Middle frontal gyrus (tissue), 1 donor: Measurements from ENCODE around the gene KCNIP1.

Experiments
- DNase-seq: peaks from one replicate; pipeline ENCODE4 v3.0.0-alpha.2; 2015; ENCODE audit warnings: low spot score; ENCODE audit errors: extremely low spot score

The KCNIP1 gene

GRCh38 chr5:170590566-170590965 lies 86.7 kb downstream of the KCNIP1 start:
- no peak for DNase-seq

GRCh38 chr5:170591054-170591453 lies 87.2 kb downstream of the KCNIP1 start:
- DNase-seq: no peak

DNA sequence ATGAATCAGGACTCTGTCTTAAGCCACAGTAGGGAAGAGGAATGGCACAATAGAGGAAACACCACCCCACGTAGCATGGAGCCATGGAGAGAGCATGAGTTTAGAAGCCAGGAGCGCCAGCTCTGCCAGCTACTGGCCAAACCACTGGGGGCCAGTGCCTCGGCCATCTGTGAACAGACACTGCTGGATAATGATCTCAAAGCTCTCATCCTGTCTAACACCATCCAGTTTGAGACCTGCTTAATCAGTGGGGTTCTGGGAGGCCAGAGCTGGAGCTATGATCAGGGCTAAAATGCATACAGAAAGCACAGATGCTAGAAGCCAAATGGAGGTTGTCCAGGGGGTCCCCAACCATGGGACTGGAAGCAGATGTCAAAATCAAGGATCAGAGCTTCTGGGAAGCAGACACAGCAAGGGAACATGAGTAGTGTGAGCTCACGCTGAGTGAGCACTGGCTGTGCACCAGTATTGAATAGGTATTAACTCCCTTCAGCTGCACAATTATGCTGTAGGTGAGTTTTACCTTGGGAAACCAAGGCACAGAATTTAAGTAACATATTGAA lies 92.7 kb downstream of the KCNIP1 start:
- no peak for DNase-seq

- no peak for DNase-seq
Observed at GRCh38 chr5:170597109-170597751, 93.4 kb downstream of the KCNIP1 start.

GRCh38 chr5:170597872-170598271 lies 94.1 kb downstream of the KCNIP1 start:
- no peak for DNase-seq

DNA sequence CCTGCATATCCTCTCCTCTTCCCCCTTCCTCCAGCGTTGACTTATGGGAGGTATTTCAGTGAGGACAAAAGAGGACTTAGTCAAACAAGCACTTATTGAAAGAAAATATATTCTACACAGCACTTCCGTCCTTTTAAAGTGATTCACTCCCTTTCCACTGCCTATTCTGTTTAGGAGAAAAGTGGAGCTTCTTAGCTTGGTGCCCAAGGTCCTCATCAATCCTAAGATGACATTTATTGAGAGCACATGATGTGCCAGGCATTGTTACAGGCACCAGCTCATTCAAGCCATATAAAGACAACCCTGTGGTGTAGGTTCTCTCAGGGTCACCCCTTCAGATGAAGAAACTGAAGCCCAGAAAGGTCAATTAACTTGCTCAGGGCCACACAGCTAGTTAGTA lies 95.9 kb downstream of the KCNIP1 start:
- DNase-seq: no peak

DNA sequence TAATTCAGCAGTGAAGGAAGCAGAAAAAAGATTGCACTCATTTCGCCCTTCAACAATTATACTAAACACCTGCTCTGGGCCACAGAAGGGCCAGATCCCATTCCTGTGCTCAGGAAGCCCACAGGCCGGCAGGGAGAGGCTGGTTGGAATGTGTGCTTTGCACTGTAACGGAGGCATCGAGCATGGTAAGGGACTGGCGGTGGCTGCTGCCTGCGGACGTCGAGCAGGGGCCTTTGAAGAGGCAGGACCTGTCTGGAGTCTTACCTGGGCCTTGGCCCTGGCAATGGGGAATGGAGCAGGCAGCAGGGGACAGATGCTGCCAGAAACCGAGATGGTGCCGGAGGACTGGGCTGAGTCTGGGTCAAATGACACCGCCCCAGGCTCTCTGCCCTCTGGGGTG lies 97.8 kb downstream of the KCNIP1 start:
- DNase-seq: no peak

- no peak for DNase-seq
Observed at GRCh38 chr5:170603109-170603508, 99.3 kb downstream of the KCNIP1 start.

DNA sequence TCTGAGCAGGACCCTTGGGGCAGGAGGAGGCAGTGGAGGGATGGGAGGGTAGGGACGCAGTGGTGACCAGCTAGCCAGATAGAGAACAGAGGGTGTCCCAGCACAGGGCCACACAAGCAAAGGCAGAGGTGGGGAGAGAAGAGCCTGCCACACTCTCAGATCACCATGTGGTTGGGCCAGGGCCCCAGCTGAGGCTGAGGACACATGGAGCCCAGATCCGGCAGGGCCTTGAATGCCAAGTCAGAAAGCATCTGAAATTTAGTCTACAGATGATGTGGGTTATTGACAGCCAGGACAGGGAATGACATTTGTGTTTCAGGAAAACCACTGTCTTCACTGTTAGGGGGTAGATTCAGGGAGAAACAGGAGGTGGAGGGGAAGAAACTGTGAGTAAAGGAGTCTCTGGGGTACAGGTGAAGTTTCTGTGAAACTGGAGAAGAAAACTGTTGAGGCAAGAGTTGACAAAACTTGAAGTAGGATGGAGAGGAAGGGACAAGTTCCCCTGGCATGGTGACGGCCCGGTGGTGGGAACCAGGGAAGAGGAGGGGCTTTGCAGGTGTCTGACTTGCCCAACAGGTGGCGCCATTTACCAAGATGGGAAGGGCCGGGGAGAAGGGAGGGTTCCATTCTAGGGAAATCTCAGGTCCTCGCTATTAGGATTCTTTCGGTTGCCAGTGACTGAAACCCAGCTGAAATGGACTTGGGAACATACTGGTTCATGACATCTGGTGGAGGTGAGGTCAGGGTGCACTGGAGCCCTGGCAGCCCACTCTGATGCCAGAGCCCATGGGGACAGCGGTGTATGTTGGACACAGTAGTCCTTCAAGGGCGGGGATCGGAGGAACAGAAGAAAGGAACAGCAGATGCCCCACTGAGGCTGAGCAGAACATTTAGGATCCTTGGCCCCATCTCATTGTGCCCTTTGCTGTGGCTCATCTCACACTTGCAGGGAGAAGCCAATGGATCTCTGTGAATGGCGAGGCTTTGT lies 100.1 kb downstream of the KCNIP1 start:
- DNase-seq: no peak

- no peak for DNase-seq
Observed at GRCh38 chr5:170606941-170607340, 103.1 kb downstream of the KCNIP1 start.

GRCh38 chr5:170611449-170612090 lies 107.8 kb downstream of the KCNIP1 start:
- no peak for DNase-seq

- DNase-seq: no peak
Observed at GRCh38 chr5:170612256-170612678, 108.4 kb downstream of the KCNIP1 start.

GRCh38 chr5:170614065-170614490 lies 110.3 kb downstream of the KCNIP1 start:
- DNase-seq: no peak

- DNase-seq: no peak
Observed at GRCh38 chr5:170614720-170615119, 110.9 kb downstream of the KCNIP1 start.

DNA sequence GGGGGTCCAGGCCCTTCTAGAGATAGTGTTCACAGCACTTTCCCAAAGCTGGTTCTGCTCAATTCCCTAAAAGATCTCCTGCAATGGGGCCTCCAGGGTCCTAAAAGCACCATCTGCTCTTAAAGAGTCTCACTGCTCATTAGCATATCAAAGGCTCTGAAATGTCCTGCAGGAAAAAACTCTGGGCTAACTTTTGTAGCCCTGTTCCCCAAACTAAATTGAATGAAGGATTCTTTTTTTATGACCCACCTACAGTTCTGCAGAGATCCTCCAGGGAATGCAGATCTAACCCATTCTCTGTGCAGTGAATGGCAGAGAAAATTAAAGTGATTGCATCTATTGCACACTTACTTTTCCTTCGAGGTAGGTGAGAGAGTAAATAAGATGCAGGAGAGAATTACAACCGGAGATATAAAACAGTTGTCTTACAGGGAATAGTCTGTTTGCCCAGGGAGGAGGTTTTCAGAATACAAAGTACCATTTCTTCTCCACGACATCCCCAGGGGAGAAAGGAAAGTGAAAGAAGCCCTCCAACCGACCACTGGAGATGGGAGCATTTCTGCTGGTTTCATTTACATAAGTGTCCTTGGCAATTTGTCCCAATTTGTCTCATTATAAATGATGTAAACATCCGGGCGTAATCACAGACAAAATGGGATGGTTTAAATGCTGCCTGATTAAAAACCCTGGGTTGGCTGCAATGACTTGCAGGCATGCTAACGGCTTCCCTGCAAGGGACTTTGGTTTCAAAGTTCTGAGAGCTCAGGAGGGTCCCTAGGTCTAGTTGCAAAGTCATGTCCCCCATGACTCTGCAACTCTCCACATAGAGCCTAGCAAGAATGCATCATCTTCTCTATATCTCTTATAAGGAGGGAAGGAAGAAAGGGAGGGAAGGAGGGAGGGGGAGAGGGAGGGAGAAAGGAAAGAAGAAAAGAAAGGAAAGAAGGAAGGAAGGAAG lies 114.0 kb downstream of the KCNIP1 start:
- no peak for DNase-seq

GRCh38 chr5:170619869-170620268 lies 116.0 kb downstream of the KCNIP1 start:
- no peak for DNase-seq

GRCh38 chr5:170622933-170623332 lies 119.1 kb downstream of the KCNIP1 start:
- DNase-seq: no peak

GRCh38 chr5:170623576-170624181 lies 119.9 kb downstream of the KCNIP1 start:
- no peak for DNase-seq

GRCh38 chr5:170625221-170626165 lies 121.7 kb downstream of the KCNIP1 start:
- no peak for DNase-seq
